ENCODE data around the gene CORO1C. TPM values are rescaled to one million over a fixed set of nuclear protein-coding genes. Genes with fewer than 3 reads are reported as not detected.

The CORO1C gene
- total and polyA plus RNA-seq, 9 of the 15 experiments (the other 6 are each of a cell fraction or from before 2014, with no cell fraction given) = 55.2 to 280 (median 150) TPM

- no peak; a peak in 1 of 6 replicates for TF ChIP-seq ZBTB11 (CRISPR knock-in tag; IDR thresholded peaks at IDR 0.05)
- TF ChIP-seq TRIM28 (IDR thresholded peaks at IDR 0.05) = no peak
- 0 out of 2 replicates have a peak, but pooled peaks have one; percentile 5 for TF ChIP-seq ZNF384 (IDR thresholded peaks at IDR 0.05; ENCODE audit: low read depth, low read length)
- no peak for TF ChIP-seq SMAD3 (CRISPR knock-in tag; conservative IDR thresholded peaks at IDR 0.05)
- TF ChIP-seq ZNF592 (IDR thresholded peaks at IDR 0.05) = peak; percentile 83; the same call in 1 of the 2 replicates
- no peak for TF ChIP-seq ZNF707 (CRISPR knock-in tag; conservative IDR thresholded peaks at IDR 0.05)
- TF ChIP-seq U2AF2 (optimal IDR thresholded peaks at IDR 0.05; ENCODE audit: low read depth, low read length) = no peak
- no peak for TF ChIP-seq TEAD4 (IDR thresholded peaks at IDR 0.05; ENCODE audit: low read length)
- no peak for TF ChIP-seq TEAD4 (CRISPR knock-in tag; IDR thresholded peaks at IDR 0.05; ENCODE audit: borderline replicate concordance)
- TF ChIP-seq CEBPZ (IDR thresholded peaks at IDR 0.05; ENCODE audit: borderline replicate concordance, low read depth, low read length) = no peak
- TF ChIP-seq CBX8 (IDR thresholded peaks at IDR 0.05; ENCODE audit: borderline replicate concordance, extremely low read depth, low read depth, low read length, poor library complexity, severe bottlenecking) = no peak
- TF ChIP-seq KLF6 (CRISPR knock-in tag; IDR thresholded peaks at IDR 0.05; ENCODE audit: borderline replicate concordance) = no peak
These were observed 35.0 kb downstream of the CORO1C start (continued) for GRCh38 chr12:108696111-108696995.
